LNCaP clone FGC (cell line): ENCODE results near the gene TAF3.

Source experiments
- DNase-seq: peaks from one replicate; pipeline ENCODE4 v3.0.0-alpha.2; 2011; ENCODE audit warnings: low read depth
- H3K4me3 ChIP-seq: 2 replicates; pipeline ENCODE4 v1.5.1; 2011; ENCODE audit warnings: mild to moderate bottlenecking, low read depth, low read length, control low read depth
- CTCF ChIP-seq: IDR thresholded peaks from 2 replicates; pipeline ENCODE4 v1.5.1; 2012; ENCODE audit warnings: mild to moderate bottlenecking; ENCODE audit not compliant: control insufficient read depth, insufficient read depth; ENCODE audit errors: extremely low read depth

TAF3 gene

GRCh38 chr10:7890781-7891180 is 72.5 kb downstream of the TAF3 start:
- no peak overlapping the region for H3K4me3 ChIP-seq
- TF ChIP-seq CTCF: no peak
- no peak for DNase-seq

- H3K4me3 ChIP-seq: no peak overlapping the region
- DNase-seq: no peak
- TF ChIP-seq CTCF: no peak
These were observed 73.3 kb downstream of the TAF3 start for GRCh38 chr10:7891634-7892033.

GRCh38 chr10:7892146-7892545 is 73.8 kb downstream of the TAF3 start:
- DNase-seq: no peak
- no peak overlapping the region for H3K4me3 ChIP-seq
- no peak for TF ChIP-seq CTCF

GRCh38 chr10:7895699-7896090 is 77.4 kb downstream of the TAF3 start:
- DNase-seq: no peak
- no peak for TF ChIP-seq CTCF
- H3K4me3 ChIP-seq: no peak overlapping the region

- no peak overlapping the region for H3K4me3 ChIP-seq
These were observed 78.0 kb downstream of the TAF3 start for GRCh38 chr10:7896297-7896696.

GRCh38 chr10:7901256-7901655 is 83.0 kb downstream of the TAF3 start:
- no peak overlapping the region for H3K4me3 ChIP-seq
- DNase-seq: no peak
- TF ChIP-seq CTCF: no peak

More at GRCh38 chr10:7896297-7896696, 78.0 kb downstream of the TAF3 start:
- TF ChIP-seq CTCF: no peak
- no peak for DNase-seq

- no peak for DNase-seq
- no peak for TF ChIP-seq CTCF
- H3K4me3 ChIP-seq: no peak overlapping the region
These were observed 84.1 kb downstream of the TAF3 start for GRCh38 chr10:7902413-7902812.
